ENCODE results near the gene ZBTB2.

ZBTB2 gene

DNA sequence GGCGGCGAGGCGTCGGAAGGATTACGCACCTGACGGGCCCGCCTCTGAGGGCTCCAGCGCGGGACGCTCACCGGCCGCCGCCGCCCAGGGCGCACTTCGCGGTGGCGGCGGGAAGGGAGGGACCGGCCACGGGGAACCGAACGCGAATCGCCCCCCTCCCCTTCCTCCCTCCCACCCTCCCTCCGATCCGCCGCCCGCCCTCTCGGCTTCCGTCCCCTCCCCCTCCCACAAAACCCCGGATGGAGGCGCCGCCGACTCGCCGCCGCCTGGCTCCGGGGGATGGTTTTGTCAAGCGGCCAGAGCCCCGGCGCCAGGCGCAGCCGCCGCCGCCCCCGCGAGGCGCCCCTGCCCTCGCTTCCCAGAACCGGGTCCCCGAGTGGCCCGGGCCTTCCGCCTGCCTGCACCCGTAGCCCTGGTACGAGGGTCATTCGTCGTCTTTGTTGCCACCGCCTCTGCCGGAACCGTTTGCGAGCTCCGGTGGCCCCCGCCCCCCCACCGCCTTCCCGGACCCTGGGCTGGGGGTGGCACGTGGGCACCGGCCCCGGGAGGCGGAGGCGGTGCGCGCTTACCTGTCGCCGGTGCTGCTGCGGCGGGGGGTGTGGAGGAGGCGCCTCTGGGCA lies 398 bp downstream of the ZBTB2 start:
- TF ChIP-seq, protein P1, sequence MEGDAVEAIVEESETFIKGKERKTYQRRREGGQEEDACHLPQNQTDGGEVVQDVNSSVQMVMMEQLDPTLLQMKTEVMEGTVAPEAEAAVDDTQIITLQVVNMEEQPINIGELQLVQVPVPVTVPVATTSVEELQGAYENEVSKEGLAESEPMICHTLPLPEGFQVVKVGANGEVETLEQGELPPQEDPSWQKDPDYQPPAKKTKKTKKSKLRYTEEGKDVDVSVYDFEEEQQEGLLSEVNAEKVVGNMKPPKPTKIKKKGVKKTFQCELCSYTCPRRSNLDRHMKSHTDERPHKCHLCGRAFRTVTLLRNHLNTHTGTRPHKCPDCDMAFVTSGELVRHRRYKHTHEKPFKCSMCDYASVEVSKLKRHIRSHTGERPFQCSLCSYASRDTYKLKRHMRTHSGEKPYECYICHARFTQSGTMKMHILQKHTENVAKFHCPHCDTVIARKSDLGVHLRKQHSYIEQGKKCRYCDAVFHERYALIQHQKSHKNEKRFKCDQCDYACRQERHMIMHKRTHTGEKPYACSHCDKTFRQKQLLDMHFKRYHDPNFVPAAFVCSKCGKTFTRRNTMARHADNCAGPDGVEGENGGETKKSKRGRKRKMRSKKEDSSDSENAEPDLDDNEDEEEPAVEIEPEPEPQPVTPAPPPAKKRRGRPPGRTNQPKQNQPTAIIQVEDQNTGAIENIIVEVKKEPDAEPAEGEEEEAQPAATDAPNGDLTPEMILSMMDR (IDR thresholded peaks at IDR 0.05; ENCODE audit: low read depth, low read length): no peak
- DNase-seq (ENCODE audit: low read depth in 2 of 2): peak; percentile 73 to 81
- H3K4me3 ChIP-seq (replicated peaks in 1 of 2; ENCODE audit: low read depth in 2 of 2, low read length in 2 of 2): peak overlapping the region; percentile 79 to 80

DNA sequence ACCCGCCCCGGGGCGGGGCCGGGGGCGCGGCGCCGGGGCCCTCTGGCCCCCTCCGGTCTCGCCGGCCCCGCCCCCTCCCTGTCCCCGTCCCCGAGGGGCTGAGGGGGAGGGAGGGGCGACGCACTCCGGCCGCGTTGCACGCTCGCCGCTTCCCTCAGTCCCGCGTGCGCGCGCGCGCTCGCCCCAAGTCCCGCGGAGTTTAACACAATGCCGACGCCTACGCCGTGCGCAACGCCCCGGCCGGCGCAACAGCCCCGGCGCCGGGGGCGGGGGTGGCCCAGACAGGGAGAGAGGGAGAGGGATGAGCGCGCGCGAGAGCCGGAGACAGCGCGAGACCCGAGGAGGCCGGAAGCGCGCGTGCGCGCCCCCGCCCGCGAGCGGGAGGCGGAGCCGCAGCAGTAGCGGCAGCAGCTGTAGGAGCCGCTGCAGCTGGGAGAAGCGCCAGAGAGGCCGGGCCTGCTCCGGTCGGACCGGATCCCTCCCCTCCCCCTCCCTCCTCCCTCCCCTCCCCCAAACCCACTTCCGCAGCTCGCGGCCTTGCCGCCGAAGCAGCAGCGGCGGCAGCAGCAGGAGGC lies 996 bp downstream of the ZBTB2 start:
- TF ChIP-seq, protein P1 (IDR thresholded peaks at IDR 0.05; ENCODE audit: low read depth, low read length): no peak
- DNase-seq (ENCODE audit: low read depth in 2 of 2): peak; percentile 99 to 100
- H3K4me3 ChIP-seq (replicated peaks in 1 of 2; ENCODE audit: low read depth in 2 of 2, low read length in 2 of 2): peak overlapping the region; percentile 79 to 80

DNA sequence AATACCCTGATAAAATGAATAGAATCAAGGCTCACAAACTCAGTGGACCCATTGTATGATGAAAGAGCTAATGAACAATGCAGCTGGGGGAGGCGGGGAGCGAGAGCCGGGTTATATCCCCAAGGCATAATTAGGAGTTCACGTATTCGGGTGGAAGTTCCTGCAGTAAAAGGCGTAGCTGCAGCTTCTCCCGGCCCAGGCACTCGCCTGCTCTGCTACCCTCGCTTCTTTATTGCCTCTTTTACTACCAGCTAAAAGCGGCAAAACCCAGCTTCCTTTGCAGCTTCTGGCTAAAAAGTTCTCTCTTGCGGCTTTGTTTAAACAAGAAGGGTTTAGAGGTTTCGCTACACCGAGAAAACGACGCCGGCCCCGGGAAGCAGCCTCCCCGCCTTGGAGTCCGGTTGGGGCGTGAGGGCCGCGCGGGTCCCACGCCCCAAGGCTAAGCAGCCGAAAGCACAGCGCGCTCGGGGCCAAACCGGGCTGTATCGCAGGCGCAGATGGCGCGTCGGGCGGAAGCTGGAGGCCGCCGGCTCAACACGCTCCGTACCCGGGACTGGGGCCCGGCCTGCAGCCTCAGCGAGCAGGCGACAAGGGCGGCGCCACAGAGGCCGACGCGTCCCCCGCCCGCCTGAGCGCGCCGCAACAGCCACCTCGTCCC lies 1.6 kb downstream of the ZBTB2 start:
- TF ChIP-seq, protein P1 (IDR thresholded peaks at IDR 0.05; ENCODE audit: low read depth, low read length): no peak
- DNase-seq (ENCODE audit: low read depth in 2 of 2): peak; percentile 79 to 87
- H3K4me3 ChIP-seq (replicated peaks in 1 of 2; ENCODE audit: low read depth in 2 of 2, low read length in 2 of 2): peak overlapping the region; percentile 67 to 75

DNA sequence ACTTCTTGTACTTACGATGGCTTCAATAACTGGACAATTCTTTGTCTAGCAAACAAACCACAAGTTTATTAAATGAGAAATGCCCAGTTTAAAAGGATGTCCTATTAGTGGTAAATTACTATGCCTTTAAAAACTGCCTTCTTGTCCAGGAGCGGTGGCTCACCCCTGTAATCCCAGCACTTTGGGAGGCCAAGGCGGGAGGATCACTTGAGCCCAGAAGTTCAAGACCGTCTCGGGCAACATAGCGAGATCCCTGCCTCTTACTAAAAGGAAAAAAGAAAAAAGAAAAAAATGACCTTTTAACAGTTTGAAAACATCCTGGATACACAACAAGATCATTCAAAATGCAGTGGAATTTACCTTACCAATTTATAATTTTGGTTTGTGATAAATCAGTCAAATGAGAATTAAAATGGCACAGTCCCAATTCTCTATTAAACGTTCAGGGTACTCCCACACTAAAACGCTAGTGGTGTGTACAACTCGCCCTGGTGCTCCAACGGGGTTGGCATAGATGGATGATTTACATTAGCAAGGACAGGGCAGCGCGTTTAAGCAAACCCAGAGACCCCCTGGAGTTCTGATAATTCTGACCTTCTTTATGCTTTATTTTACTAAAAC lies 2.3 kb downstream of the ZBTB2 start:
- TF ChIP-seq, protein P1 (IDR thresholded peaks at IDR 0.05; ENCODE audit: low read depth, low read length): no peak
- no peak for DNase-seq (ENCODE audit: low read depth in 2 of 2)
- peak overlapping the region; percentile 67 to 75 for H3K4me3 ChIP-seq (replicated peaks in 1 of 2; ENCODE audit: low read depth in 2 of 2, low read length in 2 of 2)

DNA sequence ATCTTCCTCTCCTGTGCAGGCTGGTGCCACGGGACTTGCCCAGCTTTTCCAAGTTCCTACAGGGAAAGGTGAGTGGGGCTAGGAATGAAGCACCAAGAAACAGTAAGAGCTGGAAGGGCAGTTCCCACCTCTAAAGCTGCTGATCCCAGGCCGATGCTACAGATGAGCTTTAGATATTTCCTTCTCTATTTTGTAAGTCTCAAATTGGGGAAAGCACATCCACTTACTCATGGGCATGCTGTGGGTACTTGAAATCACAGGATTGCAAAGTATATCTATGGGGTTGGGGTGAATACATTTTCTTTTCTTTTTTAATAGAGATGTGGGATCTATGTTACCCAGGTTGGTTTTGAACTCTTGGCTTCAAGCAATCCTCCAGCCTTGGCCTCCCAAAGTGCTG lies 3.1 kb downstream of the ZBTB2 start:
- DNase-seq (ENCODE audit: low read depth in 2 of 2): no peak

DNA sequence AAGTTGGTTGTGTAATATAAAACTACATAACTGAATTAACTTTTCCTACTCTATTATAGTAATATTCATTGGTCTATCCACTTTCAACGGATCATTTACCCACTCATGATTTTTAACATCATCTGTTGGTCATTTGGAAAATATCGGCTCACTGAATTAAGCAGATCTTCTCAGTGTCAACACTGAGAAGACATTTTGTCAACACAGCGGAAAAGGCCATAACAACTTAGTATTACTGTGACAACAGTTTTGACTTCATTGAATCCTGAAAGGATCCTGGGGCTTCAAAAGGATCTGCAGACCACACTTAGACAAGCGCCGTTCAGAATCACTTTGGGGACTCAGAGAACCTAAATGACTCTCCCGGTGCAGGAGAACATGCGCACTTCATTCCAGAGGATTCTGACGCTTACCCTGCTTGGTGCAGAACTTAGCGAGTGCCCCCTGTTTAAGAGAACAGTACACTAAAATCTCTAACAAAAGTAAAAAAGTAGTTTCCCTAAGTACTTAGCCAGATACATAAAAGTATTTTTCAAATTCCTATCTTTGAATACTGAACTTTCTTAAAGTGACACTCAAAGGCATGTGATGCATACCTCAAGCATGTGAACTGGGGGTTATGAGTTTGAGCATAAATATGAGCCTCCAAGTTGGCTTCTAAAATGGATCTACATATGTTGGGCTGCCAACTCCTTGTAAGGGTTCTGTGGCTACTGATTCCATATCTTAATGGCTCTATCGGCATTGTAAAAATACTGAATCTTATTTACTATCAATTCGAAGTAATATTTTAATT lies 4.0 kb downstream of the ZBTB2 start:
- H3K4me3 ChIP-seq (replicated peaks in 1 of 2; ENCODE audit: low read depth in 2 of 2, low read length in 2 of 2): no peak overlapping the region
- DNase-seq (ENCODE audit: low read depth in 2 of 2): peak; percentile 45 to 67
- TF ChIP-seq, protein P1 (IDR thresholded peaks at IDR 0.05; ENCODE audit: low read depth, low read length): no peak

More for the DNA sequence above, 3.1 kb downstream of the ZBTB2 start:
- H3K4me3 ChIP-seq (replicated peaks in 1 of 2; ENCODE audit: low read depth in 2 of 2, low read length in 2 of 2): no peak overlapping the region
- TF ChIP-seq, protein P1 (IDR thresholded peaks at IDR 0.05; ENCODE audit: low read depth, low read length): no peak
